Adipocyte (in vitro differentiated cells): ENCODE data around the gene DEPP1.
A peak's percentile ranks its signal among the peaks of the same experiment; 100 is the strongest.

Experiments
- DNase-seq: peaks from one replicate; pipeline ENCODE4 v3.0.0-alpha.2; 2015; ENCODE audit warnings: low read depth
- H3K27me3 ChIP-seq: replicated peaks from 2 replicates; pipeline ENCODE4 v1.7.0; 2013; ENCODE audit warnings: mild to moderate bottlenecking, low read length, moderate library complexity; ENCODE audit not compliant: control insufficient read depth, insufficient read depth
- H3K36me3 ChIP-seq: 2 replicates; pipeline ENCODE4 v1.7.0; 2013; ENCODE audit warnings: low read length, mild to moderate bottlenecking, moderate library complexity; ENCODE audit not compliant: control insufficient read depth, insufficient read depth, severe bottlenecking
- H3K4me1 ChIP-seq: 2 replicates; pipeline ENCODE4 v1.7.0; 2013; ENCODE audit warnings: mild to moderate bottlenecking, low read length, moderate library complexity; ENCODE audit not compliant: control insufficient read depth, insufficient read depth
- H3K4me3 ChIP-seq: 2 replicates; pipeline ENCODE4 v1.7.0; 2013; ENCODE audit warnings: mild to moderate bottlenecking, low read length, moderate library complexity
- H3K9ac ChIP-seq: 2 replicates; pipeline ENCODE4 v1.7.0; 2013; ENCODE audit warnings: mild to moderate bottlenecking, low read length, moderate library complexity
- H3K9me3 ChIP-seq: 2 replicates; pipeline ENCODE4 v1.7.0; 2013; ENCODE audit warnings: mild to moderate bottlenecking, low read length, moderate library complexity; ENCODE audit not compliant: control insufficient read depth

DEPP1 gene

GRCh38 chr10:44992732-44993225, 14.2 kb upstream of the DEPP1 start:
- Histone ChIP-seq H3K4me1 (peaks cover 72% of the 10 kb centered on the region), H3K4me3 (no peak overlapping the region), H3K36me3 (peaks cover 54% of the 10 kb centered on the region), H3K27me3 (no peaks in the 10 kb centered on the region), H3K9me3 (no peaks in the 10 kb centered on the region), H3K9ac (no peak overlapping the region)
- no peak for DNase-seq

- no peaks in the 10 kb centered on the region for H3K27me3 ChIP-seq
- no peak for DNase-seq
- H3K36me3 ChIP-seq, result peaks cover 54% of the 10 kb centered on the region
- peak overlapping the region; percentile 20 for H3K9ac ChIP-seq
- peaks cover 72% of the 10 kb centered on the region for H3K4me1 ChIP-seq
- H3K4me3 ChIP-seq, result no peak overlapping the region
- H3K9me3 ChIP-seq, result no peaks in the 10 kb centered on the region
These were observed 13.6 kb upstream of the DEPP1 start for GRCh38 chr10:44992070-44992731.

- Histone ChIP-seq H3K36me3 (peaks cover 54% of the 10 kb centered on the region), H3K9ac (peak overlapping the region; percentile 20), H3K9me3 (no peaks in the 10 kb centered on the region), H3K4me1 (peaks cover 72% of the 10 kb centered on the region), H3K4me3 (no peak overlapping the region), H3K27me3 (no peaks in the 10 kb centered on the region)
- no peak for DNase-seq
These were observed 13.0 kb upstream of the DEPP1 start for GRCh38 chr10:44991571-44991970.

- Histone ChIP-seq H3K9me3 (no peaks in the 10 kb centered on the region), H3K9ac (no peak overlapping the region), H3K27me3 (no peaks in the 10 kb centered on the region), H3K4me1 (peaks cover 72% of the 10 kb centered on the region), H3K36me3 (peaks cover 54% of the 10 kb centered on the region), H3K4me3 (no peak overlapping the region)
- no peak for DNase-seq
These were observed 12.4 kb upstream of the DEPP1 start for GRCh38 chr10:44990965-44991364.

GRCh38 chr10:44990302-44990655, 11.7 kb upstream of the DEPP1 start:
- no peak overlapping the region for H3K4me3 ChIP-seq
- H3K36me3 ChIP-seq, result peaks cover 55% of the 10 kb centered on the region
- H3K9ac ChIP-seq, result peak overlapping the region; percentile 44
- no peaks in the 10 kb centered on the region for H3K27me3 ChIP-seq
- no peak for DNase-seq
- peaks cover 72% of the 10 kb centered on the region for H3K4me1 ChIP-seq
- no peaks in the 10 kb centered on the region for H3K9me3 ChIP-seq

GRCh38 chr10:44989597-44990301, 11.1 kb upstream of the DEPP1 start:
- H3K27me3 ChIP-seq, result no peaks in the 10 kb centered on the region
- H3K9ac ChIP-seq, result peak overlapping the region; percentile 44
- no peaks in the 10 kb centered on the region for H3K9me3 ChIP-seq
- H3K4me1 ChIP-seq, result peaks cover 72% of the 10 kb centered on the region
- no peak overlapping the region for H3K4me3 ChIP-seq
- no peak for DNase-seq
- peaks cover 60% of the 10 kb centered on the region for H3K36me3 ChIP-seq

- no peaks in the 10 kb centered on the region for H3K27me3 ChIP-seq
- H3K36me3 ChIP-seq, result peaks cover 67% of the 10 kb centered on the region
- H3K4me1 ChIP-seq, result peaks cover 72% of the 10 kb centered on the region
- H3K9me3 ChIP-seq, result no peaks in the 10 kb centered on the region
- no peak overlapping the region for H3K9ac ChIP-seq
- no peak for DNase-seq
- H3K4me3 ChIP-seq, result no peak overlapping the region
These were observed 10.5 kb upstream of the DEPP1 start for GRCh38 chr10:44988957-44989585.

- H3K27me3 ChIP-seq, result no peaks in the 10 kb centered on the region
- peaks cover 49% of the 10 kb centered on the region for H3K36me3 ChIP-seq
- no peak for DNase-seq
- H3K4me3 ChIP-seq, result peak overlapping the region; percentile 42
- no peaks in the 10 kb centered on the region for H3K9me3 ChIP-seq
- H3K9ac ChIP-seq, result peak overlapping the region; percentile 76
- peaks cover 62% of the 10 kb centered on the region for H3K4me1 ChIP-seq
These were observed 8.1 kb upstream of the DEPP1 start for GRCh38 chr10:44986670-44987069.

- Histone ChIP-seq H3K9ac (peak overlapping the region; percentile 76), H3K36me3 (peaks cover 44% of the 10 kb centered on the region), H3K4me3 (peak overlapping the region; percentile 42), H3K27me3 (no peaks in the 10 kb centered on the region), H3K4me1 (peaks cover 63% of the 10 kb centered on the region), H3K9me3 (no peaks in the 10 kb centered on the region)
- DNase-seq, result no peak
These were observed 7.6 kb upstream of the DEPP1 start for GRCh38 chr10:44986179-44986578.

GRCh38 chr10:44985175-44985681, 6.6 kb upstream of the DEPP1 start:
- no peak overlapping the region for H3K4me3 ChIP-seq
- peaks cover 70% of the 10 kb centered on the region for H3K4me1 ChIP-seq
- H3K9ac ChIP-seq, result peak overlapping the region; percentile 76
- no peaks in the 10 kb centered on the region for H3K27me3 ChIP-seq
- peaks cover 35% of the 10 kb centered on the region for H3K36me3 ChIP-seq
- no peak for DNase-seq
- H3K9me3 ChIP-seq, result no peaks in the 10 kb centered on the region

GRCh38 chr10:44984671-44985101, 6.1 kb upstream of the DEPP1 start:
- H3K9me3 ChIP-seq, result no peaks in the 10 kb centered on the region
- no peak for DNase-seq

More at GRCh38 chr10:44984671-44985101, 6.1 kb upstream of the DEPP1 start:
- H3K4me3 ChIP-seq, result no peak overlapping the region
- no peaks in the 10 kb centered on the region for H3K27me3 ChIP-seq
- H3K4me1 ChIP-seq, result peaks cover 76% of the 10 kb centered on the region
- peaks cover 30% of the 10 kb centered on the region for H3K36me3 ChIP-seq
- peak overlapping the region; percentile 76 for H3K9ac ChIP-seq
